Putamen (tissue), 1 donor: ENCODE results near the gene IFITM5.

ENCODE experiments used
- DNase-seq: peaks from one replicate; pipeline ENCODE4 v3.0.0-alpha.2; 2016; ENCODE audit warnings: low spot score

Gene IFITM5

DNA sequence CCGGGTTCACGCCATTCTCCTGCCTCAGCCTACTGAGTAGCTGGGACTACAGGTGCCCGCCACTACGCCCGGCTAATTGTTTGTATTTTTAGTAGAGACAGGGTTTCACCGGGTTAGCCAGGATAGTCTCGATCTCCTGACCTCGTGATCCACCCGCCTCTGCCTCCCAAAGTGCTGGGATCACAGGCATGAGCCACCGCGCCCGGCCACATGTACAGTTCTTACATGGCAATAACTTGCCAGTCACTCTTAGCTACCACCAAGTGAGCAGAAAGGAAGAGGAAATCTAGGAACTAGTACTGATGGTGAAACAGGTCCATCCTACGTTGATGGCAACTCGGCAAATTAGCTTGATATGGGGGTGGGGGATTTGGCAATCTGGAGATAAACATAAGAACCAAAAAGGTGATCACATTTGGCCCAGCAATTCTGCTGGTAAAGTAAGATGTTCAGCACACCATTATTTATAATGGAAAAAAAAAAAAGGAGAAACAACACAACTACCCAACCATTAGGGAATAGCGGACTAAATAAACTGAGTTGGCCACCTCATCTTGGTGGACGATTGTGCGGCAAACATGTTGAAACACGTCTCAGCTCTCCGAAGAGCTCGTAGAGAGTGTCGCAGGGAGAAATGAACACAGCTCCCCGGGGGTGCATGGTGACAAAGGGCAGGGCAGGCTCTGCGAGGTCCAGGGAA lies 15.8 kb downstream of the IFITM5 start:
- DNase-seq = no peak

DNA sequence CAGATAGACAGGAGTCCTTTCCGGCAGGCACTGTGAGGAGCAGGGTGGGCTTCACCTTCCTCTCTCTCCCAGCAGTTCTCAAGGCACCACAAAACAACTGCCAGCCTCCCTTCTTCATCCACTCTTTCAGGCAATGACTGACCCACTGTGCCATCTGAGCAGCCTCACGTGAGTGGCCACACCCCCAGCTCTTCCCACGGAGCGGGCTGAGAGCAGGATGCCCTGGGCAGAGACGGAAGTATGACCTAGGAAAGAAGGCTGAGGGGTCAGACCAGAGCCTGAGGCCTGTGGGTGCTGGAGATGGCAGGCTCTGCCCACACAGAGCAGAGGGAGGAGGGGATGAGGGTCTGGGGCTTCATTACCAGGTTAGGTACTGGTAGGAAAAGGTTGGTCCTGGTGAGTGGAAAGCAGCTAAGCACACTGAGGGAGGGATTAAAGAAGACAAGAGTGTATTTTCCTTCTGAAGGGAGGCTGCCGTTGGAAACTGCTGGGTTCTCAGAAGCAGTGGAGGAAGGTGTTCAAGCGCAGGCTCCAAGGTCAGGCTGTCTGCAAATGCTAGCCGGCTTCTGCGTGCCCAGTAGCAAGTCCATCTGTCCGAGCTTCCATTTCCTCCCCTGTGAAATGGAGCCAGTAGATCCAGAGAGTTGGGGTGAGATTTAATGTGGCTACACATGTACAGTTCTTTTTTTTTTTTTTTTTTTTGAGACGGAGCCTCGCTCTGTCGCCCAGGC lies 16.5 kb downstream of the IFITM5 start:
- DNase-seq = no peak

DNA sequence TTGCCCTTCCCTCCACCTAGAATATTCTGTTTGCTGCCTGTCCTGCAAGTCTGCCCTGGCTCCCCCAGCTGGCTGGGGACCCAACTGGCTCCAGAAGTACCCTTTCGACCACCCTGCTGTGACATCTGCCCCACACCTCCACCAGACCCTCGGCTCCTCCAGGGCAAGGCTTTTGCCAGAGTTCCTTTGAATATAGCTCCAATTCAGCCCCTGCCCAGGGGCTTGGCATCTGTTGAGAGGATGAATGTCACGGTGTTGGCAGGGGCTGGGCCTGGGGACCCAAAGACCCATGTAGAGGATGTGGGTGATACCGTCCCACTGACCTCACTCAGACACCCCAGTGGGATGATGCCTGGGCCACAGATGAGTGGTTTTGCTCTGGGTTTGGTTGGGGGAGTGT lies 17.2 kb downstream of the IFITM5 start:
- DNase-seq = no peak

DNA sequence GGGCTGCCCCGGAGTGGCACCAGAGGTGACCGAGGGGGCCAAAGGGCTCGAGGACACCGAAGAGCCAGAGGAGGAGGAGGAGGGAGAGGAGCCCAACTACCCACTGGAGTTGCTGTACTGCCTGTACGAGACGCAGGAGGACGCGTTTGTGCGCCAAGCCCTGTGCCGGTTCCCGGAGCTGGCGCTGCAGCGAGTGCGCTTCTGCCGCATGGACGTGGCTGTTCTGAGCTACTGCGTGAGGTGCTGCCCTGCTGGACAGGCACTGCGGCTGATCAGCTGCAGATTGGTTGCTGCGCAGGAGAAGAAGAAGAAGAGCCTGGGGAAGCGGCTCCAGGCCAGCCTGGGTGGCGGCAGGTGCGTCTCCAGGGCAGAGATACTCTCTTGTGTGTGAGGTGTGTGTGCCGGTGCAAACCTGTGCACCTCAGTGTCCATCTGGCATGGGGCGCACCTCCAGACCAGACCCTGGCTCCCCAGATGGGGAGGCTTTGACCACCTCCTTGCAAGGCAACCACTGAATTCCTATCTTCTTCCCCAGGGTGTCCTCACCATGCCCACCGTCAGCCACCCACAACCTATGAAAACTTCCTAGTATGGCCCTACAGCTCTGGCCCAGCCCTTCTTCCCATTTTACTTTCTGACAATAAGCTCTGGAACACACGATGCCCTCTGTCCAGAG lies 17.7 kb downstream of the IFITM5 start:
- no peak for DNase-seq

DNA sequence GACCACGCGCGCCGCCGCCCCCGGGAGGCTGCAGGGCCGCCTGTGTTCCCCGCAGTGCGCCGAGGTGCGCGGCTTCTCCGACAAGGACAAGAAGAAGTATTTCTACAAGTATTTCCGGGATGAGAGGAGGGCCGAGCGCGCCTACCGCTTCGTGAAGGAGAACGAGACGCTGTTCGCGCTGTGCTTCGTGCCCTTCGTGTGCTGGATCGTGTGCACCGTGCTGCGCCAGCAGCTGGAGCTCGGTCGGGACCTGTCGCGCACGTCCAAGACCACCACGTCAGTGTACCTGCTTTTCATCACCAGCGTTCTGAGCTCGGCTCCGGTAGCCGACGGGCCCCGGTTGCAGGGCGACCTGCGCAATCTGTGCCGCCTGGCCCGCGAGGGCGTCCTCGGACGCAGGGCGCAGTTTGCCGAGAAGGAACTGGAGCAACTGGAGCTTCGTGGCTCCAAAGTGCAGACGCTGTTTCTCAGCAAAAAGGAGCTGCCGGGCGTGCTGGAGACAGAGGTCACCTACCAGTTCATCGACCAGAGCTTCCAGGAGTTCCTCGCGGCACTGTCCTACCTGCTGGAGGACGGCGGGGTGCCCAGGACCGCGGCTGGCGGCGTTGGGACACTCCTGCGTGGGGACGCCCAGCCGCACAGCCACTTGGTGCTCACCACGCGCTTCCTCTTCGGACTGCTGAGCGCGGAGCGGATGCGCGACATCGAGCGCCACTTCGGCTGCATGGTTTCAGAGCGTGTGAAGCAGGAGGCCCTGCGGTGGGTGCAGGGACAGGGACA lies 18.4 kb downstream of the IFITM5 start:
- DNase-seq = no peak

DNA sequence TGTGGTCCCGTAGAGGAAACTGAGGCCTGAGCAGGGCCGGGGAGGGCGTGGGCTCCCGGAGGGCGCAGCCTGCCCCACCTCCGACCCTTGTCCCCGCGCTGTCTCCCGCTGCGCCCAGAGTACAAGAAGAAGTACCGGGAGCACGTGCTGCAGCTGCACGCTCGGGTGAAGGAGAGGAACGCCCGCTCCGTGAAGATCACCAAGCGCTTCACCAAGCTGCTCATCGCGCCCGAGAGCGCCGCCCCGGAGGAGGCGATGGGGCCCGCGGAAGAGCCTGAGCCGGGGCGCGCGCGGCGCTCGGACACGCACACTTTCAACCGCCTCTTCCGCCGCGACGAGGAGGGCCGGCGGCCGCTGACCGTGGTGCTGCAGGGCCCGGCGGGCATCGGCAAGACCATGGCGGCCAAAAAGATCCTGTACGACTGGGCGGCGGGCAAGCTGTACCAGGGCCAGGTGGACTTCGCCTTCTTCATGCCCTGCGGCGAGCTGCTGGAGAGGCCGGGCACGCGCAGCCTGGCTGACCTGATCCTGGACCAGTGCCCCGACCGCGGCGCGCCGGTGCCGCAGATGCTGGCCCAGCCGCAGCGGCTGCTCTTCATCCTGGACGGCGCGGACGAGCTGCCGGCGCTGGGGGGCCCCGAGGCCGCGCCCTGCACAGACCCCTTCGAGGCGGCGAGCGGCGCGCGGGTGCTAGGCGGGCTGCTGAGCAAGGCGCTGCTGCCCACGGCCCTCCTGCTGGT lies 19.2 kb downstream of the IFITM5 start:
- no peak for DNase-seq

DNA sequence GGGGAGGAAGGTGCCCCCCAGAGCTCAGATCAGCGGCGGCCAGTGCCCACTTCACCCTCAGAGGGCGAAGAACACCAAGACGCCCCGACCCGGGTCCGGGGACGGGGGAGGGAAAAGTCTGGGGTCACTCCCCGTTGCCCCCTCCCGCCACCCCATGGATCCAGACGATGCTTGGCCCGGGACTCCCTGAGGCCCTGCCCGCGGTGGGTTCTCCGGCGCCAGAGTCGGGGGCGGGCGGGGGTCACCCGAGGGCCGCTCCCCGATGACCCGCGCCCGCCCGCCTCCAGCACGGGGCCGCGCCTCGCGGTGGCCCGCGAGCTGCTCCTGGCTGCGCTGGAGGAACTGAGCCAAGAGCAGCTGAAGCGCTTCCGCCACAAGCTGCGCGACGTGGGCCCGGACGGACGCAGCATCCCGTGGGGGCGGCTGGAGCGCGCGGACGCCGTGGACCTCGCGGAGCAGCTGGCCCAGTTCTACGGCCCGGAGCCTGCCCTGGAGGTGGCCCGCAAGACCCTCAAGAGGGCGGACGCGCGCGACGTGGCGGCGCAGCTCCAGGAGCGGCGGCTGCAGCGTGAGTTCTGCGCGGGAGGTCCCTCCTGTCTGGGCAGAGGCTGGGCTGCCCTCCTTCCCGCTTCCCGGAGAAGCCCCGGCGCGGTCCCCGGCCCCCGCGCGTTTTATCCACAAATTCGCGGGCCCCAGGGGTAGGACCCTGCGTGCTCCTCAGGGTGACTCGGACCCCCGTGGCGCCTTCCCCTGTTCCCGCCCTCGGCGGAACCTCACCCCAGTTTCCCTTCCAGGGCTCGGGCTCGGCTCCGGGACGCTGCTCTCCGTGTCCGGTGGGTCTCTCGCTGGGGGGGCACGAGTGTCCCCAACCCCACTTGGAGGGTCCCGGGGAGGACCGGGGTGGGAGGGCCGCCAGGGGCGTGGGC lies 20.0 kb downstream of the IFITM5 start:
- no peak for DNase-seq

DNA sequence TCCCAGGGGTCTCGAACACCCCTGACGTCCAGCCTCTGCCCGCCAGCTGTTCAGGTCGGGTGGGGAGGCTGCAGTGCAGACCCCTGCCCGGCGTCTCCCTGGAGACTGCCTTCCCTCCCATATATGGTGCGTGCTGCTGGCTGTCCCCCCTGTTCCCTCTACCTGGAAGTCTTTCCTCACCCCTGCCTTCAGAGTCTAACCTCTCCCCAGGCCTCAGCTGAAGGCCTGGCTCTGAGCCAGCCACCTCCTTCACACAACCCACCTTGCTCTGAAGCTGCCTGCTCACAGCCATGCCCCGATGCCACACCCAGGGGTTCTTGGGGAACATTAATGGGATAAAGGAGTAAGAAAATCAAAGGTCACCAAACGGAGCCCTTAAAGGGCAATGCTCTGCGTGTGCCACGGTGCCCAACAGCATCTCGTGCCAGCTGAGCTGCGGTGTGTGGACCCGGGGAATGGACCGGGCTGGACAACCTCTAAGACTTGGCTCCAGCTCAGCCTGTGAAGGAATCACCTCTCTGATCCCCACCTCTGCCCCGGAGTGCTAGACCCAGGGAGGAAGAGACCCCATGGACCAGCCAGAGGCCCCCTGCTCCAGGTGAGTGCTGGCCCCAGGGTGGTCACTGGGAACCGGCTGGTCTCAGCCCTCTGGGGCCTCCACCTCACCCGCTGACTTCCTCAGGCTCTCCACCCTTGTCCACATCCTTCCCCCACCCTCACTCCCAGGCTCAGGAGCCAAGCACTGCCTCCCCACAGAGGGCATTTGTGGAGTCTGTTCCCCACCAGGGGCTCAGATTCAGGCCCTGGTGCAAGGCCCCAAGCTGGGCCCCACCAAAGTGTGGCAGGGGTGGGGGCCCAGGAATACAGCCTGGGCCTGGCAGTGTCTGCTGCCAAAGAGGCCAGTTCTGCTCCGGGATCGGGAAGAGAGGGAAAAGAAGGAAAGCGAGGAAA lies 21.1 kb downstream of the IFITM5 start, which contains the start of gene NLRP6:
TSS of gene NLRP6 (plus strand) at position 407 of the 951 bp plus-strand sequence. CDS start at position 570, 163 bp downstream.
- no peak for DNase-seq

DNA sequence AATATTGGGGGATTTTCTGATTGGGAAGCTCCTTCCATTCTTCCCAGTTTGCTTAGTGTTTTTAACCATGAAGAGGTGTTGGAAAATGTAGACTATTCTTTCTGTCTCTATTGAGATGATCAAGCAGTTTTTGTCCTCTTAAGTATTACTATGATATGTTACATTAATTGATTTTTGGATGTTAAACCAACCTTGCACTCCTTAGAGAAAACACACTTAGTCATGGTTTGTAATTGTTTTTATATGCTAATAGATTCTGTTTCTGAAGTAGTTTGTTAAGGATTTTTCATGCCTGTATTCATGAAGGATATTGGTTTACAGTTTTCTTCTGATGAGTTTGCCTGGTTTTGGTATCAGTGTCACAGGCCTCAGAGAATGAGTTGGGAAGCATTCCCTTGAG lies 23.1 kb downstream of the IFITM5 start:
- no peak for DNase-seq

DNA sequence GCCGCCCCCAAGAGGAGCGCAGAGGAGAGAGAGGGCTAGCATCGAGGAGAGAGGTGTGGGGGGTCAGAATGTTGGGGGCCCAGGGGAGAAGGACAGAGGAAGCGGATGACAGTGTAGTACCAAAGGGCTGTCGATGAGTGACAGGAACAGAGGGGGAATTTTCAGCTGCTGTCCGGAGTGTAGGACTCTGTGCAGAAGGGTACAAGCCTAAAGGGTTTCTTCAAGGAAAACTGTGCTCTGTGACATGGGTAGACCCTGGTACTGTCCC lies 26.5 kb downstream of the IFITM5 start:
- no peak for DNase-seq

DNA sequence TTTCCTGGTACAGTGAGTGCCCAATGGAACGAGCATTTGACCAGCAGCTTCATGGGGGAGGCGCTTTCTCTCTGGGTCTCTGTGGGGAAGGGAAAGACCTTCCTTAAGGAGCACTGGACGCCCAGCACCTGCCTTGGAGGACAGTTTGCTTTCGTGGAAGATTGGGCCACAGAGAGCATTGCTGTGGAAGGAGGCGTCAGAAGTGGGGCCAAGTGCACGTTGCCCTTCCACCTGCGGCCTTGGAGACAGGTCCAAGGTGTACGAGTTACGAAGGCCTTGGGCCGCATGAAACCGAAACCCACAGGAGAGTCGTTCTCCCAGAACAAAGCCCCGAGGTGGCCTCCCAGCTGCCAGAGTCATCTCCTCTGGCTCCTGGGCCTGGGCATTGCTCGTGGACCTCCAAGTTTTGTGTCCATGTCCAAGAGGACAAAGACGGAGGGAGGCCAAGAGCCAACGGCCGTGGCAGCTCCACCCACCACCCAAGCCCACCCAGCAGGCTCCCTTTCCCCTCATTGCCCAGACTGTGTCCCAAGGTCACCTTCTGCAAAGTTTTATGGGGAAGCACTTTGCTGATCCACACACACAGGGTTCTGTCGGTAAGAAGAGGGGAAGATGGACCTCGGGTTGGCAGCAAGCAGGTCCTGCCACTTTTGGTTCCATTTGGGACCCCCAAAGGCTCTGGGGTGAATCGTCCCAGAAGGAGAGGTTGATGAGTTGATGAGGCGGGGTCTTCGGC lies 27.0 kb downstream of the IFITM5 start:
- no peak for DNase-seq

DNA sequence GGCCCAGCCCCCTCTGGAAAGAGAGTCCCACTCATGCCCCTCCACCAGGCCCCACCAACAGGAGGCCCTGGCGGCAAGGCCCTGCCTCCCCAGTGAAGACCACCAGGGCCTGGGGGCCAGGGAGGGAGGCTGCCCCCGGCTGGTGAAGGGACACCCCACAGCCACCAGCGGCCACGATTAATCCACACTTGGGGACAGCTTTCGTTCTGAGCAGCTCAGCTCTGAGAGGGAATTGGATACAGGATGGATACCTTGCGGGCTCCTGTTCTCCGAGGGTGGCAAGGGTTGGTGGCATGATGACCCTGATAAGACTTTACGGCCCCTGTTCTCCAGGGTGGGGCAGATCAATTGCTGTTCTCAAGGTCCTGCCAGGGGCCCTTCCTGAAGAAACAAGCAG lies 28.0 kb downstream of the IFITM5 start:
- DNase-seq = no peak

DNA sequence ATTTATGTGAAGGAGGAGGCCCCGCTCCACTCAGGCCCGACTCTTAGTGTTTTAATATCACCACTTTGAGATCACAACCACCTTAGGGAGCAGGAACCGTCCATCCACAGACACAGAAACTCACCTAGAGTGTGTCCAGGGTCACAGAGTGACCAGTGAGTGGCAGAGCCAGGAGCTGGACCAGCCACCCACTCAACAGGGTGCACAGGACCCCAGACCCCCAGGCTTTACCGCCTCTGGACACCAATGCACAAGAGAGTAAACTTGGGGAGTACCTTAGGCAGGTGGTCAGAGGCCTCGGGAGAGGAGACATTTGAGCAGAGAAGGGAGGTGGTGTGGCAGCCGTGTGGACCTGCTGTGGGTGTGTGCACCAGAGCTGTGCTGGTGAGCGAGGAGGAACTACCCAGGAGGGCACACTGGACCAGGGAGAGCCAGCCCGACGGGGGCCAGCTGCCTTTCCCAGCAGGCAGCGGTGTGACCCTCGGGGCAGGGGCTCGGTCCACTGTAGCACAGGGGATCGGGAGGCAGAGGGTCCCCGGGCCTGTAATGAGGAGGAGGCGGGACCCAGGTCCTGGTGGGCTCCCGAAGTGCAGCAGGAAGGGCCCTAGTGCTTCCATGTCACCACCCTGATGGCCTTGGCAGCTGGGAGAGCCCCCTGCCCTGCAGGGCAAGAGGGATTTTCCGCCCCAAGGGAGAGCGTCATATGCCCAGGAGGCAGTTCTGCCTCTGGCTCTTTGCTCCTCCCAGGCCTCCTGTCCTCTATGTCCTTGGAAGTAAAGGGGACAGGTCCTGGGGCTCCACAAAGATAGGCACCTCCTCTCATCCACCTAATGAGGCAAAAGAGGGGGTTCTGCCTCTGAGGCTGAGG lies 28.6 kb downstream of the IFITM5 start:
- DNase-seq = no peak

DNA sequence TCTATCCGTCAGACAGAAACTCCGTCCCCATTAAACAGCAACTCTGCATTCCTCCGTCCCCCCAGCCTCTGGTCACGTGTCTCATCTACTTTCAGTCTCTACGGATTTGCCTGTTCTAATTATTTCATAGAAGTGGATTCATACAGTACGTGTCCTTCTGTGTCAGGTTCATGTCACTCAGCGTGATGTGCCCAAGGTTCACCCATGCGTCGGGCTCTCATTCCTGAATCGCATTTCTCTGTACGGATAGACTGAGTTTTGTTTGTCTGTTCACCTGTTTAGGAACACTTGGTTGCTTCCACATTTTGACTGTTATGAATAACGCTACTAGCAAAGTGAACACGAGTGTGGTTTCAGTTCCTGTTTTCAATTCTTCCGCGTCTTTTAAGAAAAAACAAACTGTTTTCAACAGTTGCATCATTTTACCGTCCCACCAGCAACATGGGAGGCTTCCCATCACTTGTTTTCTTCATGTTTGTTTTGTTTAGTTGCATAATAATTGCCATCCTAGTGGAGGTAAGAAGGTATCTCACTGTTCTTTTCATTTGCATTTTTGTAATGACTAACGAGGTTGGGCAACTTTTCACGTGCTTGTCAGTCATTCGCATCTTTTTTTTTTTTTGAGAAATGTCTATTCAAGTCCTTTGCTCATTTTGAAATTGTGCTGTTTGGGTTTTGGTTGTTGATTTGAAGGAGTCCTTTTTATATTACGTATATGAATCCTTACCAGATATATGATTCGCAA lies 30.0 kb downstream of the IFITM5 start:
- peak; percentile 25 for DNase-seq

DNA sequence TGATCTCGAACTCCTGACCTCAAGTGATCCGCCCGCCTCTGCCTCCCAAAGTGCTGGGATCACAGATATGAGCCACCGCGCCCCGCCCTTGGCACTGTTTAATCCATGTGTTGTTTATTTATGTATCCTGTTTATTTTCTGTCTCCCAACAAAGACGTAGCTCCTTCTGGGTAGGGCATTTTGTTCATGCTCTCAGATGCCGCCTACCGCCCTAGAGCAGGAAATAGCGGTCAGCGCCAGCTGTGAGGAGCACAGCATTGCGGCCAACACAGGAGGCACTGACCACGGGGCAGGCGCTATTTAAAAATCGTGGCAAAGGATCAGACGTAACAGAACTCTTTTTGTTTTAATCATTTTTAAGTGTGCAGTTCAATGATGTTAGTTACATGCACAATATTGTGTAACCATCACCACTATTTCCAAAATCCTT lies 30.6 kb downstream of the IFITM5 start:
- peak; percentile 30 for DNase-seq

DNA sequence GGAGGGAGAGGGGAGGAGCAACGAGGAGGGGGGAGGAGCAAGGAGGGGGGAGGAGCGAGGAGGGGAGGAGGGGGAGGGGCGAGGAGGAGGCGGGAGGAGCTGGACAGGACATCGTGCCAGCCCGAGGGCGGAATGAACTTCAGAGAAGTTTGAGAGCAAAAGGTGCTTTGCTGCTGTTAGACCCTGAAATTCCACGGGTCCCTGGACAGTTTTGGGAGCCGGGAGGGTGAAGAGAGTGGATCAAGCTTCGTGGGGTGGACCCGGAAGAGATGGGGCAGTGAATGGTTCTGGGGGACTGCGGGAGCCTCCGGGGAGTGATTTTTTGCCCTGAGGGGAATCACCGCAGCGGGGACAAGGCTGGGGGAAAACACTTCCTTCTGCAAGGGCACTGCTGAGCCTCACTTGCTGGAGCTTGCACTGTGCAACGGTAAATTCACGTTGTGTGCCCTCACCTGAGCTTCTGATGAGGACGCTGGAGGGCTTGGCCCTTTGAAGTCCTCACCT lies 31.8 kb downstream of the IFITM5 start:
- no peak for DNase-seq
